IPS DF 19.7 (cell line): ENCODE data around the gene SEC14L1.

Experiments used
- DNase-seq: peaks from one replicate; pipeline ENCODE4 v3.0.0-alpha.2; 2013; ENCODE audit warnings: low read depth, low spot score

SEC14L1 gene

DNA sequence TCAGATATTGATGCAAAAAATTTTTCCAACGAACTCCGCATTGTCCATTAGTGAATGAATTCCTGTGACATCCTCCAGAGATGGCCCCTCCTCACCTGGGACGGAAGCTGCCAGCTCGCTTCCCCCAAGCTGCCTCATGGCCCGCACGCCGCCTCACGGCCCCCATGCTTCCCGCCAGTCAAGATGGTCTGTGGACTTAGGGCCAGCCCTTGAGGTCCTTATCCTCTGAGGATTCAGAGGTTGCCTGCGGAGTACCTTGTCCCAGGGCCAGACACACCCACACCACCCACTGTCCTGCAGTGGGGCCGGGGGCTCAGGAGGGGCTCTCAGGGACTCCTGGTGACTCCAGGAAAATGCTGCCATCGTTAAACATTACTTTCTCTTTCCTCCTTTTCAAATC is 73.6 kb downstream of the SEC14L1 start:
- no peak for DNase-seq

DNA sequence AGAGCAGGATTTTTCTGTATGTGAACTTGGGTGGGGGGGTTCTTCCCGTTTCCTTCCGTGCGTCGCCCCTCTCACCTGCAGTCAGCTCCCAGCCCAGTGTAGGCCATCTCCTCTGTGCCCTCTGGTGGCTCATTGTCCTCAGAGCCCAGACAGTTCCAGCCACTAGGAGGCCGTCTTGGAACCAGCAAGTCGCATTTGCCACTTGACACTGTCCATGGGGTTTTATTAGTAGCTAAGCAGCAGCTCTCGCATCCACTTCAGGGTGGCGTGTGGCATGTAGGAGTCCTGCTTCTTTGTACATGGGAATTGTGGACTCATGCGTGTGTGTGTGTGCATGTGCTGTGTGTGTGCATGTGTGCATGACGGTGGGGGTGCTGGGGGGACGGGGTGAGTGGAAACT is 74.0 kb downstream of the SEC14L1 start:
- peak; percentile 23 for DNase-seq

DNA sequence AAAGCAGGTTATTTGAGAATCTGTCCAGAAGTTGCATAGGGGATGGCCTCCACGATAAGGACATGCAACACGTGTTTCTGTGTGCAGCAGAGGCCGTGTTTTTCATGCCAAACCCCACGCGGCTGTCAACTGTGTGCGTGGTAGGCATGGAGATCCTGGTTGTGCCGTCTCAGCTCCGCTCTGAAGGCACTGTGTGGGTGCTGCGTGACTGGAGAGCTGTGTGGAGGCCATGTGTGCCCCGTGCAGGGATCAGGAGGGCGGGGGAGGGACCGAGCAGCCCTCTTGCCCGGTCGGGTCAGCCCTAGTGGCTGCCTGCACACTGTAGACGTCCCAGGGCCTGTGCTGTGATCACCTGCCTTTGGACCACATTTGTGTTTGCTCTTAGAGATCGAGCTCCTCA is 74.5 kb downstream of the SEC14L1 start:
- no peak for DNase-seq

DNA sequence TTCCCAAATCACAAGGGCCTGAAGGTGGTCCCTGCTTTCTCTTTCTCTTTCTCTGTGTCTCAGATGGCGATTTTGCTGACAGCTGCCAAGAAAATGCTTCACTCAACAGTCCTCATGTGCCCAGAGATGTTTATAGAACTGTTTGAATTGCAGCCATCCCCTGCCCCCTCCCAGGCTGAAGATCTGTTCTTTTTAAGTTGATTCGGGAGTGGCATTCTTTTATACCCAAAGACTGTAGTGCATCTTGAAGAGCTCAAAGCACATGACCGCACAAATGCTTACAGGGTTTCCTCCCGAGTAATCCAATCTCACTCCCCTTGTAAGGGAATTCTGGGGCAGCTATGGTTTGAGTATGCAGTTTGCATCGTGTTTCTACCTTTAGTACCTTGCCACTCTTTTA is 75.7 kb downstream of the SEC14L1 start:
- DNase-seq: no peak

DNA sequence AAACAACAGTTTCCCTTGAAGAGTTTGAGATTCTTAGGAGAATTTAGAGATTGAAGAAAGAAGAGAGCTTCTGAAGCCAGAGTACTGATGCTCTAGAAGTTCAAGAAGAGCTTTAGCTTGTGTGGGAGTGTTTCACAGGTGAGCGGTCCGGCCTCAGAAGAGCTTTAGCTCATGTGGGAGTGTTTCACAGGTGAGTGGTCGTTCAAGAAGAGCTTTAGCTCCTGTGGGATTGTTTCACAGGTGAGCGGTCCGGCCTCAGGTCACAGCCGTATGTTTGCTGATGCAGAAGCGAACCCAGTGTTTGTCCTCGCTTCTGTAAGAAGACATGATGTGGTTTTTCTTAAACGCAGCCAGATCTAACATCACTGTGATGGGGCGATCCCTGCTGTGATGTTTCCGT is 76.4 kb downstream of the SEC14L1 start:
- DNase-seq: no peak

DNA sequence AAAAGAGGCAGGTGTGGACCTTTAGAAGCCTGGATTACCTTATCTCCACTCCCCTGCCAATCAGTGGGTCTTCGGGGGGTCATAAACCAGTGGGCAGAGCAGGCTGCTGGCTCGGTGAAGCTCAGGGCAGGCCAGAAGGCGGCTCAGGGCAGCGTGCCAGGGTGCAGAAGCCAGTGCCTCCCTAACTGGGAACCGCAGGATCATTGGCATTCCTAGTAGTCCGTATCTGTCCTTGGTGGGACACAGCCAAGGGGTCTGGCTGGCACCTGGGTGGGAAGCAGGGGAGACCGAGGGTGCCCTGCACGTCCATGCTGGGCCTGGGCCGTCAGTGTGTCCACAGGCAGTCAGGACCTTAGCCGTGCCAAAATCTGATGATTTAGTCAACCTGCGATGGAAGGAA is 76.8 kb downstream of the SEC14L1 start:
- no peak for DNase-seq

DNA sequence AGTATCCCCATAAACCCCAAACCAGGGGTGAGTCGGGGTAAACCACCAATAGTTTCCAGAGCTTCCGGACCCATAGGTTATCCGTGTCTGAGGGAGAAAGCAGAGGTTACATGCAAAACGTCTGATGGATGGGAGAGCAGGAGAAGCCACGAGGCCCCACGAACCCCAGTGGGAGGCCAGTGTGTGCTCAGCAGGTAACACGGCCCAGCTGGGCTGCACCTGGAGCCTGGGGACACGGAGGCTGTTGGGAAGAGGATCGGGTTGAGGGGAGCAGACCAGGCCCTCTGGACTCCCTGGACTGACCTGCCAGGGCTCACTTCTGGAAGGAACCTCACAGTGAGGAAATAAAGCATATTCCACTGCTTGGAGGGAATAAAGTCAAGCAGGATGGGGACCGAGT is 78.1 kb downstream of the SEC14L1 start:
- DNase-seq: no peak

DNA sequence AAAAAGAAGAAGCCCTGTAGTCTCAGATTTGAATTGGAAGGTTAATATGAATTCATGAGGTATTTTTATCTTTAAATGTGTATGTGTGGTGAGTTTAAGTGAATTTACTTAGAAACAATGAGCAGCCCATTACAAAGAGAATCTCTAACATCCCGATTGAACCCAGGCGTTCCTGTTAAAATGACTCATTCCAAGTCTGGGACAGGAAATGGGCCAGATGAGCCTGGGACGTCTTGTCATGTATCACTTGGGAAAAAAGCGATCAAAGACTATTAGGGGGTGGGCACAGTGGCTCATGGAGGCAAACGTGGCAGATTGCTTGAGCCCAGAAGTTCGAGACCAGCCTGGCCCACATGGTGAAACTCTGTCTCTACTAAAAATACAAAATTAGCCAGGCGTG is 81.6 kb downstream of the SEC14L1 start:
- DNase-seq: no peak

DNA sequence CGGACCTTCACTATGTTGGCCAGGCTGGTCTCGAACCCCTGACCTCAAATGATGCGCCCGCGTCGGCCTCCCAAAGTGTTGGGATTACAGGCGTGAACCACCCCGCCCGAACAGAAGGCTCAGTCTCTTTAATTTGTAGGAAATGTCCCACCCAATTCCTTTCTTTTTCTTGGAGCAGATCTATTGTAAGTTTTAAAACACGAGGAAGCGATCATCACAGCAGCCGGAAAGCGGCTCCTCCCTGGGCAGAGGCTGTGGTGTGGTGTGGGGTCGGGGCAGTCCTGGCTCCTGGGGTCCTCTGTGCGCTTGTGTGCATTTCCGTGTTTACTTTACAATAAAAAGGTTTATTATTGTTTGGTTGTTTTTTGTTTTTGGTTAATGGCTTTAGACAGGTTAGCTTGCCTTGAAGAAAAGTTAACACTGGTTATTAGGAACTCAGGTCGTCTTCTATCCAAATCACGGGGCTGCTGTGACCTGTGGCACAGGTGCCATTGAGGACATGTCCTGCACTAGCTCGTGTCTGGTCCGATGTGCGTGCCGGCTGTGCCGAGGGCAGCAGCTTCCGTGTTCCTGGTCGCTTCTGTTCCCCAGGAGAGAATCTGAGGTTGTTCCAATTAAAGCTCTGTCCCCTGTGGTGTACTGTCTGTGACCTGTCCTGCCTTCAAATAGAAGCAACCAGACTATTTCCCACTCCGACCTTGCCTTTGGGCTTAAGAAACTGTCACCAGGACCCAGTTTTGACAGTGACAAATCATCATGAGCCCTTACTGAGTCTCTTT is 83.1 kb downstream of the SEC14L1 start:
- DNase-seq: no peak

DNA sequence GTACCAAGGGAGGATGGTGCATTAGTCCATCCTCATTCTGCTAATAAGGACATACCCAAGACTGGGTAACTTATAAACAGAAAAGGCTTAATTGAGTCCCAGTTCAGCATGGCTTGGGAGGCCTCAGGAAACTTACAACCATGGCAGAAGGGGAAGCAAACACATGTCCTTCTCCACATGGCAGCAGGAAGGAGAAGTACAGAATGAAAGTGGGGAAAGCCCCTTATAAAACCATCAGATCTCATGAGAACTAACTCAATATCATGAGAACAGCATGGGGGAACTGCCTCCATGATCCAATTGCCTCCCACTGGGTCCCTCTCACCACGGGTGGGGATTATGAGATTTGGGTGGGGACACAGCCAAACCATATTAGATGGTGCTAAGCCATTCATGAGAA is 84.5 kb downstream of the SEC14L1 start:
- no peak for DNase-seq

DNA sequence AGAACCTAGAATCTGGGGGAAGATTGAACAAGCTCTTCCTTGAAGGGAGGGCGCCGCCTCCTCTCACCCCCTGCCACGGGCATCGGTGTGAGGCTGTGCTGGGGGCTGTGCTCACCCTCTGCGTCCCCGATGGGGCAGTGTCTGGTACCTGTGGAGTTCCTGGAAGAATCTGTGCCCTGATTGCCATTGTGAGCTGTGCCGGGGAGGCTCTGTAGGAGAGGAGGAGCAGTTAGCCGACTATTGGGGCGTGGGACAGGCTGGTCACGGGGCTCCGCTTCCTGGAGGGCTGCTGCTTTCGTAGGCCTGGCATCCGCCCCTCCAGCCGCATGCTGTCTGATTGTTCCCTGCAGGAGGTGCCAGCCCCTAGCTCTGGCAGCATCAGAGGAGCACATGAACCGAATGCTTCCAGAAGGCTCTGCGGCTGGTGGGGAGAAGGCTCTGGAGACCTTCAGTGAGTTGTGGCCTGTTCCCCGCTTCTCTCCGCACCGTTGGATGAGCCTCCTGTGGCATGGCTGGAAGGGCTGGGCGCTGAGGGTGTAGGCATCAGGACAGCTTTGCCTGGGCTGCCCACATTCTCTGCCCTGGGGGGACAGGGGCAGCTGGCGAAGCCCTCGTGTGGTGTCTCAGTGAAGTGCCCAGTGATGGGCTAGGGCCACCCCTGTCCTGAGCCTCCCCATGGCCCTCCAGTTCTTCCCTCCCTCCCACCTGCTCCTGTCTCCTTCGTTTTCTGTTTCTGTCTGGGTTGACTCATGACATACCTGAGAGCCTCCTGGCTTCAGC is 86.9 kb downstream of the SEC14L1 start:
- no peak for DNase-seq

DNA sequence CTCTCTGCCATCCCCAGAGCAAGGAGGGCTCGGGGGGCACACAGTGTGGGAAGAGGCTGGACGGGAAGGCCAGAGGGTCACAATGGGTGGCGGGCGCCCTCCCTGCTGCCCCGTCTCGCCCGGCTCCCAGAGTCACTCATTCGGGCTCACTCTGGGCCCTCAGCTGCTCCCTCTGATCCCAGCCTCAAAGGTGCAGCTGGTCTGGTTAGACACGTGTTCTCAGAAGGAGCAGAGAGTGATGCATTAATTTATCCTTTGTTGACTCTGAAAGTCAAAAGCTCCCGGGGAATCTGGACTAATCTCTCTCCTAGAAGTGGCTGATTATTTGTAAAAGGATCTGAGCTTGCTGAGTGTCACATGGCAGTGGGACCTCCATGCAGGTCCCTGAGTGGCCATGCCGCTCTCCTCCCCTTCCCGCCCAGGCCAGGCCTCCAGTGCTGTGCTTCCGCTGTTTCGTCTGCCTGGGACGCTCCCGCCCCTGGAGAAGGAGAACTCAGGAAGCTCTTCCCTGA is 87.5 kb downstream of the SEC14L1 start:
- DNase-seq: no peak

DNA sequence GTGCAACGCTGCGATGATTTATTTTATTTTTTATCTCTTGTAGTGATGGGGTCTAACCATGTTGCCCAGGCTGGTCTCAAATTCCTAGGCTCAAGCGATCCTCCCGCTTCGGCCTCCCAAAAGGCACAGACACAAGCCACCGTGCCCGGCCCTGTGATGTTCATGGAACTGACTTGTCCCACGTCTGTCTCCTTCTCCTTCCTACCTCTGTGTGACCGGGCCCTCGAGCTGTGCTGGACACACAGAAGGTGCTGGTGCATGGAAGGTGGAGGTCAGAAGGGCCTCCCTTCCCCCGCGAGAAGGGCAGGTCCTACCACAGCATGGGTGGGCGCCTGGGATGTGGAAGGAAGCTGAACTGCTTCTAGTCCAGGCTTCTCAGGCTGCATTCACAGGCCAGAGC is 88.0 kb downstream of the SEC14L1 start:
- DNase-seq: no peak

DNA sequence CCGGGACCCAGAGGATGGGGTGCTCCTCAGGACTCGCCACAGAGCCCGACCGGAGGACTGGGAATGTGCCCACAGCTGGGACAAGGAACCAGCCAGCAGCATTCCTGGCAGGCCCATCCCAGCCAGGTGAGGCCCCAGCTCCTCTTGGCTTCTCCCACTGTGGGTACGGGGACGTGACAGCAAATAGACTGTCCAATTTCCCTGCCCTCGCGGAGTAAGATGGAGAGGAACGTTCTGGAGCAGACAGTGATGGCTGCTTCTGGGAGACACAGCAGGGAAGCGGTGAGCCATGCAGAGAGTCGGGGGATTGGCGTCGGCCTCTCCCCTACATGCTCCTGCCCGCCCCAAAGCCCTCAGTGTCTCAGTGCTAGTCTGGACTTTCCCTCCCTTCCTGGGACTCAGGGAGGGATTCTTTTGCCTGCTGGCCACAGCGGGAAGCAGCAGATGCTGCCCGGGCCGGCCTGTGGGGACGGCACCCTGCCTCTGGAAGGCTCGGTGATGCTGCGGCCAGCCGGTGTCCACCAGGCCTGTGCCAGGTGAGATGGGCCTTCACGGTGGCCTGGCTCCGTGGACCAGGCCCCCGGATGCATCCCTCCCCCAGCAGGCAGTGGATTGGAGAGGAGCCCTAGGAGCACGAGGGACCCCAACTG is 89.1 kb downstream of the SEC14L1 start:
- no peak for DNase-seq

DNA sequence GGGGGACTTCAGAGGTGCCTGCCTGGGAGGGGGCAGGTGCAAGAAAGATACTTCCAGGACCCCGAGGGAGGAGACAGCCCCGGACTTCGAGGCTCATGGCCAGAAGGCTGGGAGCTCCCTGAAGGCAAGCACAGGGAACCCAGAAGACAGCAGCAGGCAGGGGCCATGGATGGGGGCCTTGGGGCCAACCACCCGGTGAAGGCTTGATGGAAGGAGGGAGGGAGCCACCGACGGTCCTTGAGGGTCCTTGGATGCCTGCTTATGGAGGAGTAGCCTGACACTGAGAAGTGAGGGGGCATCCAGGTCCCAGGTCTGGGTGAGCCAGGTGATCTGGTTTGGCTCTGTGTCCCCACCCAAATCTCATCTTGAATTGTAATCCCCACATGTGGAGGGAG is 89.7 kb downstream of the SEC14L1 start:
- DNase-seq: no peak

DNA sequence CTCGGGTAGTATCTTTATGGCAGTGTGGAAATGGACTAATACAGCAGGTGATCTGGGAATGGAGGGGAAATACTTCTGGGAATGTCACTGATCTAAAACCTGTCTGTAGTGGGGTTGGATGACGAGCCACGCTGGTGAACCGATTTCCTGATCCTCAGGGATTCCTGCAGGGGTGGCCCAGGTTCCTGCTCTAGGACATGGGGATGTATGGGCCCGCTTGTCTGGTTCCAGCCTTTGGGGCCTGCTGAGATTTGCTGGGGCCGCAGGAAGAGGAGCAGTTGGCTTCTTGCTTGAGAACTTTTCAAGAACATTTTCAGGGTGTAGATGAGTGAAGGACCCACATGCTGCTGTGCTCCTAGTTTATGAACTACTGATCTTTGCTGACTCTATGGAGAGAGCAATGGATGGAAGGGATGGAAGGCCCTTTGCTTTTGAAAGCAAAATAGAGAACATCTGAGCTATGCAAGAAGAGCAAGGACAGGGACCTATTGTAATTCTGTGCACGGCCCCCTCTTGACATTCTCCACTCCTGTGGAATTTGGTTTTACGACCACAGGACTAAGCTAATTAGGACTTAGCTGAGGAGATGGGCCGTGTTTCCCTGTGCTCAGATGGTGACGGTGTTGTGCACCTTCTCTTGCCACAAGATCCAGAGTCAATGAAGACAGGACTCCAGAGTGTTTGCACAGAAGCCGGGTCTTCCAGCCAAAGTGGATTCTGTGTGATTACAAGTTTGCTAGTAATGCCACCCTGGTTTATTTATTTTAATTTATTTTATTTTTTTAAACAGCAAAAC is 90.5 kb downstream of the SEC14L1 start:
- no peak for DNase-seq

DNA sequence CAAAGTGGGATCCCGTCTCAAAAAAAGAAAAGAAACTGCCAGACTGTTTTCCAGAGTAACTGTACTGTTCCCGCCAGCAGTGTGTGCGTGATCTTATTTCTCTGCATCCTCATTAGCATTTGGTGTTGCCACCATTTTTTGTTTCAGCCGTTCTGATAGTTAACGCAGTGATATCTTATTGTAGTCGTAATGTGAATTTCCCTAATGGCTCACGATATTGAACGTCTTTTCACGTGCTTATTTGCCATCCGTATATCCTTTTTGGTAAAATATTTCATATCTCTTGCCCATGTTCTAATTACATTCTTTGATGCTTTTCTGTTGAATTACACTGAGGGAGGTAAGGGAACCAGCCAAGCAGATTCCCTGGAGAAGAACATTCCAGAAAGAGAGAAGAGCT is 92.4 kb downstream of the SEC14L1 start:
- DNase-seq: no peak

DNA sequence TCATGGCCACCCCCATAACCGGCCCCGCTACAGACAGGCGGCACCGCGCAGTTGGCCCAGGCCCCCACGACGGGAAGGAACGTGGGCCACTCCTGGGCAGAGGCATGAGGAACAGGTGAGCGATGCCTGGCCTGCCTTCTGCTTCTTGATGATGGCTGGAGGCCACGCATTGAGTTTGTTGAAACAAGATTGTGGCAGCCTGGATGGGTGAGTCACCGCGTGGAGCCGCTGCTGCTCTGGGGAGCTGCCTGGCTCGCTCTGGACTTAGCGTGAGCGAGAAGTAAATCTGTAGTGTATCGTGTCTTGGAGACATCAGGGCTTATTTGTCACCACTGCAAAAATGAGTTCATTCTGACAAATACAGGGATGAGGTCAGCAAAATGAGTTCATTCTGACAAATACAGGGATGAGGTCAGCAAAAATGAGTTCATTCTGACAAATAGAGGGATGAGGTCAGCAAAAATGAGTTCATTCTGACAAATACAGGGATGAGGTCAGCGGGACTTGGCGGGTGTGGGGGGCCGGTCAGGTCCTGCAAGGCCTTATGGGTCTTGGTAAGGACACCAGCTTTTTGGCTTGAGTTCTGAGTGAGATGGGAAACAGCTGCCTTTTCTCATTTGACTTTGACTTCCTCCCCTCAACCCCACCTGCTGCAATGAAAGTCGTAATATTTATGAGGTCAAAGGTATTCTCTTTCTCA is 93.0 kb downstream of the SEC14L1 start:
- no peak for DNase-seq

DNA sequence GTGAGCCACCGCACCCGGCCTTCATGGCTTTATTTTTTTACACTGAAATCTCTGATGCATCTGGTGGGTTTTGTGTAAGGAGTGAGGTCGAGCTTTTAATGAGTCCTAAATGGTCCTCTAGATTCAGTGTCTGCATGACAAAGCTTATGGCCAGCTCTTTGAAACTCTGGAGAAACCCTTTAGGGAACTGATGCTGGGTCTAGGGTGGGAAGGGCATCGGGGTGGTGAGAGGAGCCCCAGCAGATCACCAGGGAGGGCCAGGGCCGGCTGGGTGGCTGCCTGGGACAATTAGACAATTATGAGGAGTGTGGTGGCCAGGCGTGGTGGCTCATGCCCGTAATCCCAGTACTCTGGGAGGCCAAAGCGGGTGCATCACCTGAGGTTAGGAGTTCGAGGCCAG is 93.9 kb downstream of the SEC14L1 start:
- DNase-seq: no peak

DNA sequence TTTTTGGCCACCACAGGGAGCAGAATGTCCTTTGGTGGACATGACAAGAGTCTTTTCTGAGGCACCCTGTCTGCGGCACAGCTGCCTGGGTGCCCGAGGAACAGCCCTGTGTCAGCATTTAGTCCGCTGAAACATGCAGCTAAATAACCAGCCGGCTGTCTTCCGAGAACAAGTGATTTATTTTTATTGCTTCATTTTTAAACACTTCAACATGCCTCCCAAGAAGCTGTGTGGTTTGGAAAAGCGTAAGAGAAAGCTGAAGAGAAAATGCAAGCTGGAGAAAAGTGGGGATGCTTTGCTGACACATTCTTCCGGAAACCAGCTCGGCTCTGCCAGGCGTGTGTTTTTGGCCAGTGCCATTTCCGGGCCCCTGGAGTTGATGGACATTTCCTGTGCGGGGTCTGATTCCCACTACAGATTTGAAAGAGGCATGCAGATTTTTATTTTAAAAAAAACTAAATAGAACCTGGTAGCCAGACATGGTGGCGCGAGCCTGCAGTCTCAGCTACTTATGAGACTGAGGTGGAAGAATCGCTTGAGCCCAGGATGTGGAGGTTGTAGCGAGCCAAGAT is 94.7 kb downstream of the SEC14L1 start:
- DNase-seq: no peak
